Measurements from ENCODE around the gene CPAMD8.

DNA sequence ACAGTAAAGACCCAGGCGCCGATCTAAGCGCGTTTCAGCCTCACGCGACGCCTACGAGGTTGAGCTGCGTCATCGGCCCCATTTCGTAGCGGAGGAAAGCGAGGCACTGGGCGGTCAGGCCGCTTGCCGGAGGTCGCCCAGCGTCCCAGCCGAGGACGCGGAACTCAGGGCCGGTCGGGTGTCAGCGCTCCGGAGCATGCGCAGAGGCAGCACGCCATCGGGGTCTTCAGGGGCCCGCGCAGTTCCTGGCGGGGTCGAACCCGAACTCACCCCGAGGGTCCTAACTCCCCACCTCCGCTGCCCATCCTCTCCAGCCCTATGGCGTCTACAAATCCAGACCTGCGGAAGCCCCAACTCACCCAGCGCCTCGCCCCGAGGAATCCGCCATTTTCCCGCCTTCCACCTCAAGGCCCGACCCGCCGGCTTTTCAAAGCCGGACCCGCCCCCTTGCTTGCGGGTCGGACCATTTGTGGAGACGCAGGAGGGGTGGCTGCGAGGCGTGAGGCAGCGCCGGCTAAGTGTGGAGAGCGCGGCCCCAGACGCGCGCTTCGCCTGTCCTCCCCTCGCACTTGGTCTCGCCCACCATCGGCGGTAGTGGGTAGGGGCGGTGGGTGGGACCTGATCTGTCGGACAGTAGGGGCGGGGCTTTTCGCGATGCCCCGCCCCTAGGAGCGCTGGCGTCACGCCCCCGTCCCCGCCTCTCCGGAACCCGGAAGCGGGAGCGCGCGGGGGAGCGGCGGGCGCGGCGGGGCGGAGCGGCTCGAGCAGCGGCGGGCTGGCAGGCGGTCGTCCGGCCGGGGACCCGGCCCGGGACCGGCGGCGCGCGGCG is 48.6 kb upstream of the CPAMD8 start, which contains the start of the genes HAUS8 and MYO9B:
- TF ChIP-seq, protein P1, sequence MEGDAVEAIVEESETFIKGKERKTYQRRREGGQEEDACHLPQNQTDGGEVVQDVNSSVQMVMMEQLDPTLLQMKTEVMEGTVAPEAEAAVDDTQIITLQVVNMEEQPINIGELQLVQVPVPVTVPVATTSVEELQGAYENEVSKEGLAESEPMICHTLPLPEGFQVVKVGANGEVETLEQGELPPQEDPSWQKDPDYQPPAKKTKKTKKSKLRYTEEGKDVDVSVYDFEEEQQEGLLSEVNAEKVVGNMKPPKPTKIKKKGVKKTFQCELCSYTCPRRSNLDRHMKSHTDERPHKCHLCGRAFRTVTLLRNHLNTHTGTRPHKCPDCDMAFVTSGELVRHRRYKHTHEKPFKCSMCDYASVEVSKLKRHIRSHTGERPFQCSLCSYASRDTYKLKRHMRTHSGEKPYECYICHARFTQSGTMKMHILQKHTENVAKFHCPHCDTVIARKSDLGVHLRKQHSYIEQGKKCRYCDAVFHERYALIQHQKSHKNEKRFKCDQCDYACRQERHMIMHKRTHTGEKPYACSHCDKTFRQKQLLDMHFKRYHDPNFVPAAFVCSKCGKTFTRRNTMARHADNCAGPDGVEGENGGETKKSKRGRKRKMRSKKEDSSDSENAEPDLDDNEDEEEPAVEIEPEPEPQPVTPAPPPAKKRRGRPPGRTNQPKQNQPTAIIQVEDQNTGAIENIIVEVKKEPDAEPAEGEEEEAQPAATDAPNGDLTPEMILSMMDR (IDR thresholded peaks at IDR 0.05; ENCODE audit: poor library complexity) = no peak
- no peak for TF ChIP-seq EZH2 (IDR thresholded peaks at IDR 0.05; ENCODE audit: borderline replicate concordance)
